RWPE1 (cell line): ENCODE results near the gene TMEM88.

Source experiments
- CTCF ChIA-PET: fragments of 350-600 bp; sonication (Branson Sonifier 250); formaldehyde crosslinking; extraction: SDS; loops from one replicate; lab custom pipeline; 2021; lab: Yijun Ruan, JAX
- POLR2A ChIA-PET: fragments of 400-600 bp; formaldehyde crosslinking; extraction: SDS; loops from one replicate; lab custom pipeline; 2020; ENCODE audit warnings: antibody characterized with exemption; ENCODE audit not compliant: low non-redundant PET; lab: Yijun Ruan, JAX
- DNase-seq: peaks from one replicate; pipeline ENCODE4 v3.0.0; 2012; ENCODE audit warnings: low spot score
- H3K27ac ChIP-seq: fragments of 450-650 bp; 2 replicates; pipeline ENCODE4 v1.5.1; 2017
- TF ChIP-seq, protein P1 (sequence below): fragments of 450-650 bp; conservative IDR thresholded peaks from 2 replicates; pipeline ENCODE4 v1.5.1; 2017; ENCODE audit warnings: low read depth, mild to moderate bottlenecking

The TMEM88 gene

DNA sequence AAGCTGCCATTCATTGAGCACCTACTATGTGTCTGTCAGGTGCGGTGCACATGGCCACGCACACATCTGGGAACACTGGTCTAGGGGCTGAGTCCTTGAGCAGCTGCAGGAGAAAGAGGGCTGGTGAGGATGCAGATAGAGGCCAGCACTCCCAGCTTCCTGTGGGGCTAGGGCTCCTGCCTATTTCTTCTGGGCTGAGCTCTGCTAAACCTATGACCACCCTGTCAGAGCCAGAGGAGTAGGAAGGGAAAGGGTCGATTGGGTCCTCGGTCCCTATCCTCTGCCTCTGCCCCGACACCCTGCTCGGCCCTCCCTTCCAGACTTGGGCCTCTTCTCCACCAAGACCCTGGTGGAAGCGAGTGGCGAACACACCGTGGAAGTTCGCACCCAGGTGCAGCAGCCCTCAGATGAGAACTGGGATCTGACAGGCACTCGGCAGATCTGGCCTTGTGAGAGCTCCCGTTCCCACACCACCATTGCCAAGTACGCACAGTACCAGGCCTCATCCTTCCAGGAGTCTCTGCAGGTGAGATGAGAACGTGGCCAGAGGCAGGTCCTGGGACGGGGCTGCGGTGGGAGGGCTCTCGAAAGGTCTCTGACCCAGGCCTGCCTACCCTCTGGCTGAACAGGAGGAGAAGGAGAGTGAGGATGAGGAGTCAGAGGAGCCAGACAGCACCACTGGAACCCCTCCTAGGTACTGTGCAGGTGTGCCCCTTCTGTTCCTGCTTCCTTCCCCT lies 4.0 kb upstream of the TMEM88 start:
- TF ChIP-seq, protein P1, sequence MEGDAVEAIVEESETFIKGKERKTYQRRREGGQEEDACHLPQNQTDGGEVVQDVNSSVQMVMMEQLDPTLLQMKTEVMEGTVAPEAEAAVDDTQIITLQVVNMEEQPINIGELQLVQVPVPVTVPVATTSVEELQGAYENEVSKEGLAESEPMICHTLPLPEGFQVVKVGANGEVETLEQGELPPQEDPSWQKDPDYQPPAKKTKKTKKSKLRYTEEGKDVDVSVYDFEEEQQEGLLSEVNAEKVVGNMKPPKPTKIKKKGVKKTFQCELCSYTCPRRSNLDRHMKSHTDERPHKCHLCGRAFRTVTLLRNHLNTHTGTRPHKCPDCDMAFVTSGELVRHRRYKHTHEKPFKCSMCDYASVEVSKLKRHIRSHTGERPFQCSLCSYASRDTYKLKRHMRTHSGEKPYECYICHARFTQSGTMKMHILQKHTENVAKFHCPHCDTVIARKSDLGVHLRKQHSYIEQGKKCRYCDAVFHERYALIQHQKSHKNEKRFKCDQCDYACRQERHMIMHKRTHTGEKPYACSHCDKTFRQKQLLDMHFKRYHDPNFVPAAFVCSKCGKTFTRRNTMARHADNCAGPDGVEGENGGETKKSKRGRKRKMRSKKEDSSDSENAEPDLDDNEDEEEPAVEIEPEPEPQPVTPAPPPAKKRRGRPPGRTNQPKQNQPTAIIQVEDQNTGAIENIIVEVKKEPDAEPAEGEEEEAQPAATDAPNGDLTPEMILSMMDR, result no peak
- CTCF ChIA-PET, result interaction anchor here (0.6 to 1.5 kb wide), 8 partner anchors 12 to 273 kb away, joined by 3 to 5 read pairs (median 4); no protein-coding TSS in a partner anchor
- peak overlapping the region; percentile 94 for H3K27ac ChIP-seq
- no peak for DNase-seq
- POLR2A ChIA-PET, result interaction anchor here (1.0 to 1.5 kb wide), 2 partner anchors 8 to 16 kb away, joined by 3 to 5 read pairs; no protein-coding TSS in a partner anchor

DNA sequence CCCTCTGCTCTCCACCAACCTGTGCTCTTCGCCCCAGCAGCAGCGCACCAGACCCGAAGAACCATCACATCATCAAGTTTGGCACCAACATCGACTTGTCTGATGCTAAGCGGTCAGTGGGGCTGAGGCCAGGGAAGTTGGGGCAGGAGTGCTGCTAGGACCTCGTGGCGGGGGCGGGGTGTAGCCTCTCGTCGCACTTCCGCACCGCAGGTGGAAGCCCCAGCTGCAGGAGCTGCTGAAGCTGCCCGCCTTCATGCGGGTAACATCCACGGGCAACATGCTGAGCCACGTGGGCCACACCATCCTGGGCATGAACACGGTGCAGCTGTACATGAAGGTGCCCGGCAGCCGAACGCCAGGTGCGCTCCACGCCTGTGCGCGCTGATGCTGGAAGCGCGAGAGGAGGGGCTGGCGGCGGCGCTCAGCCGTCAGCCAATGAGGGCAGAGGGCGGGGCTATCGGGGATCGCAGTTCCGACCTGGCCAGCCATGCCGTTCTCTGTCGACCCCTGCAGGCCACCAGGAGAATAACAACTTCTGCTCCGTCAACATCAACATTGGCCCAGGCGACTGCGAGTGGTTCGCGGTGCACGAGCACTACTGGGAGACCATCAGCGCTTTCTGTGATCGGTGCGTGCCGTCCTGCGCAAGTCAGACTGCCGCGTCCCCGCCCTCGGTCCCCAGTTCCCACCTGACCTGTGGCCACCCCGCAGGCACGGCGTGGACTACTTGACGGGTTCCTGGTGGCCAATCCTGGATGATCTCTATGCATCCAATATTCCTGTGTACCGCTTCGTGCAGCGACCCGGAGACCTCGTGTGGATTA lies 3.2 kb upstream of the TMEM88 start:
- ChIA-PET POLR2A (interaction anchor here (1.5 kb wide), 1 partner anchor 9 kb away, joined by 5 read pairs; no protein-coding TSS in a partner anchor), CTCF (interaction anchor here (0.6 to 1.5 kb wide), 8 partner anchors 13 to 274 kb away, joined by 3 to 5 read pairs (median 4); no protein-coding TSS in a partner anchor)
- peak; percentile 83 for DNase-seq
- H3K27ac ChIP-seq, result peak overlapping the region; percentile 94
- TF ChIP-seq, protein P1, result peak; percentile 96

DNA sequence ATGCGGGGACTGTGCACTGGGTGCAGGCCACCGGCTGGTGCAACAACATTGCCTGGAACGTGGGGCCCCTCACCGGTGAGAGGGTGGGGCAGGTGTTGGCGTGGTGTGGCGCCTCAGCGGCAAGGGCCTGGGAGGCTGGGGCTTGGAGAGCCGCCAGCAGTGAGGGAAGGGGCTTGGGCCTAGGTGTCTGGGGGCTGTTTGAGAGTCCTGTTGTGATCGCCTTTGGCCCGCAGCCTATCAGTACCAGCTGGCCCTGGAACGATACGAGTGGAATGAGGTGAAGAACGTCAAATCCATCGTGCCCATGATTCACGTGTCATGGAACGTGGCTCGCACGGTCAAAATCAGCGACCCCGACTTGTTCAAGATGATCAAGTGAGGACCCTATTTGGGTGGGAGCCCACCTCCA lies 2.6 kb upstream of the TMEM88 start:
- ChIA-PET POLR2A (no interaction called here), CTCF (interaction anchor here (0.6 to 1.0 kb wide), 2 partner anchors 20 to 109 kb away, joined by 3 to 5 read pairs; no protein-coding TSS in a partner anchor)
- no peak for DNase-seq
- peak overlapping the region; percentile 94 for H3K27ac ChIP-seq
- TF ChIP-seq, protein P1, result no peak

DNA sequence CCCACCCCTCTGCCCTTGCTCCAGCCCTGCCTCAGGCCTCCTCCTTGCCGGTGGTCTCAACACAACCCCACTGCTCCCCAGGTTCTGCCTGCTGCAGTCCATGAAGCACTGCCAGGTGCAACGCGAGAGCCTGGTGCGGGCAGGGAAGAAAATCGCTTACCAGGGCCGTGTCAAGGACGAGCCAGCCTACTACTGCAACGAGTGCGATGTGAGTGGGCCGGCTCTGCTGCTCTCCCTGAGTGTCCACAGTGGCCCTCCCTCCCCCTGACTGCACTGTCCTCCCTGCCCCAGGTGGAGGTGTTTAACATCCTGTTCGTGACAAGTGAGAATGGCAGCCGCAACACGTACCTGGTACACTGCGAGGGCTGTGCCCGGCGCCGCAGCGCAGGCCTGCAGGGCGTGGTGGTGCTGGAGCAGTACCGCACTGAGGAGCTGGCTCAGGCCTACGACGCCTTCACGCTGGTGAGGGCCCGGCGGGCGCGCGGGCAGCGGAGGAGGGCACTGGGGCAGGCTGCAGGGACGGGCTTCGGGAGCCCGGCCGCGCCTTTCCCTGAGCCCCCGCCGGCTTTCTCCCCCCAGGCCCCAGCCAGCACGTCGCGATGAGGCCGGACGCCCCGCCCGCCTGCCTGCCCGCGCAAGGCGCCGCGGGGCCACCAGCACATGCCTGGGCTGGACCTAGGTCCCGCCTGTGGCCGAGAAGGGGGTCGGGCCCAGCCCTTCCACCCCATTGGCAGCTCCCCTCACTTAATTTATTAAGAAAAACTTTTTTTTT lies 1.8 kb upstream of the TMEM88 start:
- peak overlapping the region; percentile 94 for H3K27ac ChIP-seq
- POLR2A ChIA-PET, result no interaction called here
- no peak for DNase-seq
- CTCF ChIA-PET, result interaction anchor here (0.6 to 0.7 kb wide), 2 partner anchors 18 to 21 kb away, joined by 3 to 5 read pairs; no protein-coding TSS in a partner anchor
- TF ChIP-seq, protein P1, result no peak

DNA sequence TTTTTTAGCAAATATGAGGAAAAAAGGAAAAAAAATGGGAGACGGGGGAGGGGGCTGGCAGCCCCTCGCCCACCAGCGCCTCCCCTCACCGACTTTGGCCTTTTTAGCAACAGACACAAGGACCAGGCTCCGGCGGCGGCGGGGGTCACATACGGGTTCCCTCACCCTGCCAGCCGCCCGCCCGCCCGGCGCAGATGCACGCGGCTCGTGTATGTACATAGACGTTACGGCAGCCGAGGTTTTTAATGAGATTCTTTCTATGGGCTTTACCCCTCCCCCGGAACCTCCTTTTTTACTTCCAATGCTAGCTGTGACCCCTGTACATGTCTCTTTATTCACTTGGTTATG lies 1.2 kb upstream of the TMEM88 start:
- no peak for DNase-seq
- CTCF ChIA-PET, result interaction anchor here (0.7 kb wide), 1 partner anchor 19 kb away, joined by 5 read pairs; no protein-coding TSS in a partner anchor
- TF ChIP-seq, protein P1, result no peak
- POLR2A ChIA-PET, result no interaction called here
- H3K27ac ChIP-seq, result peak overlapping the region; percentile 94
